Measurements from ENCODE around the gene HOXA5. TPM values are rescaled to one million over a fixed set of nuclear protein-coding genes. Genes with fewer than 3 reads are reported as not detected.

Gene HOXA5
- total RNA-seq, 1 experiment from 2014 or later = 6.7 TPM

DNA sequence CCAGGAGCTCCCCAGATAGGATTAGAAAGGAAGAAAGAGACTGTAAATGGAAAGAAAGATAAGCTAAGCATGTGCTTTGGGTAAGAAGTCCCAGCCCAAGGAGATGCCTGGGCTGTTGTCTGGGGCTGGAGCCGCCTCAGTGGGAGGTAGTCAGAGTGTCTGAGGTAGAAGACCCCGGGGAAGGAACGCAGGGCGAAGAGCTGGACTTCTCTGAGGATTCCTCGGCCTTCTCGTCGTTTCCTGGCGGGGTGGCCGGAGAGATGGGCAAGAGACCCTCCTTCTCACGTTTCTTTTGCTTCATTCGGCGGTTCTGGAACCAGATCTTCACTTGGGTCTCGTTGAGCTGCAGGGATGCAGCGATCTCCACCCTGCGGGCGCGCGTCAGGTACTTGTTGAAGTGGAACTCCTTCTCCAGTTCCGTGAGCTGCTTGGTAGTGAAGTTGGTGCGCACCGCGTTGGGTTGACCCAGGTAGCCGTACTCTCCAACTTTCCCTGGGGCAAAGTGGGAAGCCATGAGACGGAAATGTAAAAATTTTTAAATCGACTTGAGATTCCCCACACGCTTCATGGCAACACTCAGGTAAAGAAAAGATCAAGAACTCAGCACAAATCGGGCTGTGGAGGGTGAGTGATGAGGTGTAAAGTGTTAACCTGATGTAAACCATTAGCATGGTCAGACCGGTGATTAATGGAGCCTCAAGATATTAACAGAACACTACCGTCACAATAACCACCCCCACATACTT is 49.0 kb downstream of the HOXA5 start:
- DNase-seq (ENCODE audit: low read depth, low spot score) (no peak), ATAC-seq (no peak)
- no peaks in the 10 kb centered on the region for H4K20me1 ChIP-seq (ENCODE audit: insufficient read depth)
- CTCF ChIA-PET = no interaction called here
- H3K27ac ChIP-seq (ENCODE audit: low read depth, low read length) = no peak overlapping the region
- H3K9ac ChIP-seq (ENCODE audit: low read length) = no peak overlapping the region
- peaks cover 10 to 19% of the 10 kb centered on the region in 2 experiments; a peak in 3 of 4 replicates for H3K4me1 ChIP-seq (ENCODE audit: control insufficient read depth in 1 of 2, insufficient read depth in 2 of 2, low read length in 2 of 2)
- no peaks in the 10 kb centered on the region for H3K36me3 ChIP-seq (ENCODE audit: control insufficient read depth in 1 of 2, insufficient read depth in 2 of 2, low read length in 2 of 2)
- TF ChIP-seq CEBPB (IDR thresholded peaks at IDR 0.05; ENCODE audit: low read depth) (no peak), EZH2 (IDR thresholded peaks at IDR 0.05) (no peak), ZNF274 (IDR thresholded peaks at IDR 0.05; ENCODE audit: low read depth, low read length) (no peak), EZH2phosphoT487 (IDR thresholded peaks at IDR 0.05; ENCODE audit: borderline replicate concordance) (no peak), CBX3 (IDR thresholded peaks at IDR 0.05; ENCODE audit: low read depth) (no peak), POLR2AphosphoS5 (IDR thresholded peaks at IDR 0.05; ENCODE audit: low read depth, low read length) (no peak), YY1 (IDR thresholded peaks at IDR 0.05; ENCODE audit: extremely low read depth, insufficient replicate concordance, low read depth, low read length) (no peak), SIN3A (IDR thresholded peaks at IDR 0.05; ENCODE audit: low read depth) (no peak), RAD21 (IDR thresholded peaks at IDR 0.05; ENCODE audit: low read depth) (no peak), TCF7L2 (IDR thresholded peaks at IDR 0.05; ENCODE audit: borderline replicate concordance, extremely low read depth, insufficient read depth, insufficient read length) (no peak), SRF (IDR thresholded peaks at IDR 0.05; ENCODE audit: low read depth) (no peak), FOSL1 (IDR thresholded peaks at IDR 0.05; ENCODE audit: low read depth) (no peak), ELF1 (IDR thresholded peaks at IDR 0.05; ENCODE audit: borderline replicate concordance, low read depth) (no peak)
- TF ChIP-seq, protein P1, sequence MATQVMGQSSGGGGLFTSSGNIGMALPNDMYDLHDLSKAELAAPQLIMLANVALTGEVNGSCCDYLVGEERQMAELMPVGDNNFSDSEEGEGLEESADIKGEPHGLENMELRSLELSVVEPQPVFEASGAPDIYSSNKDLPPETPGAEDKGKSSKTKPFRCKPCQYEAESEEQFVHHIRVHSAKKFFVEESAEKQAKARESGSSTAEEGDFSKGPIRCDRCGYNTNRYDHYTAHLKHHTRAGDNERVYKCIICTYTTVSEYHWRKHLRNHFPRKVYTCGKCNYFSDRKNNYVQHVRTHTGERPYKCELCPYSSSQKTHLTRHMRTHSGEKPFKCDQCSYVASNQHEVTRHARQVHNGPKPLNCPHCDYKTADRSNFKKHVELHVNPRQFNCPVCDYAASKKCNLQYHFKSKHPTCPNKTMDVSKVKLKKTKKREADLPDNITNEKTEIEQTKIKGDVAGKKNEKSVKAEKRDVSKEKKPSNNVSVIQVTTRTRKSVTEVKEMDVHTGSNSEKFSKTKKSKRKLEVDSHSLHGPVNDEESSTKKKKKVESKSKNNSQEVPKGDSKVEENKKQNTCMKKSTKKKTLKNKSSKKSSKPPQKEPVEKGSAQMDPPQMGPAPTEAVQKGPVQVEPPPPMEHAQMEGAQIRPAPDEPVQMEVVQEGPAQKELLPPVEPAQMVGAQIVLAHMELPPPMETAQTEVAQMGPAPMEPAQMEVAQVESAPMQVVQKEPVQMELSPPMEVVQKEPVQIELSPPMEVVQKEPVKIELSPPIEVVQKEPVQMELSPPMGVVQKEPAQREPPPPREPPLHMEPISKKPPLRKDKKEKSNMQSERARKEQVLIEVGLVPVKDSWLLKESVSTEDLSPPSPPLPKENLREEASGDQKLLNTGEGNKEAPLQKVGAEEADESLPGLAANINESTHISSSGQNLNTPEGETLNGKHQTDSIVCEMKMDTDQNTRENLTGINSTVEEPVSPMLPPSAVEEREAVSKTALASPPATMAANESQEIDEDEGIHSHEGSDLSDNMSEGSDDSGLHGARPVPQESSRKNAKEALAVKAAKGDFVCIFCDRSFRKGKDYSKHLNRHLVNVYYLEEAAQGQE (IDR thresholded peaks at IDR 0.05; ENCODE audit: low read depth) = no peak
- TF ChIP-seq, protein P2, sequence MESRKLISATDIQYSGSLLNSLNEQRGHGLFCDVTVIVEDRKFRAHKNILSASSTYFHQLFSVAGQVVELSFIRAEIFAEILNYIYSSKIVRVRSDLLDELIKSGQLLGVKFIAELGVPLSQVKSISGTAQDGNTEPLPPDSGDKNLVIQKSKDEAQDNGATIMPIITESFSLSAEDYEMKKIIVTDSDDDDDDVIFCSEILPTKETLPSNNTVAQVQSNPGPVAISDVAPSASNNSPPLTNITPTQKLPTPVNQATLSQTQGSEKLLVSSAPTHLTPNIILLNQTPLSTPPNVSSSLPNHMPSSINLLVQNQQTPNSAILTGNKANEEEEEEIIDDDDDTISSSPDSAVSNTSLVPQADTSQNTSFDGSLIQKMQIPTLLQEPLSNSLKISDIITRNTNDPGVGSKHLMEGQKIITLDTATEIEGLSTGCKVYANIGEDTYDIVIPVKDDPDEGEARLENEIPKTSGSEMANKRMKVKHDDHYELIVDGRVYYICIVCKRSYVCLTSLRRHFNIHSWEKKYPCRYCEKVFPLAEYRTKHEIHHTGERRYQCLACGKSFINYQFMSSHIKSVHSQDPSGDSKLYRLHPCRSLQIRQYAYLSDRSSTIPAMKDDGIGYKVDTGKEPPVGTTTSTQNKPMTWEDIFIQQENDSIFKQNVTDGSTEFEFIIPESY (IDR thresholded peaks at IDR 0.05; ENCODE audit: extremely low read depth, insufficient replicate concordance, low read length) = no peak
- TF ChIP-seq, protein P3, sequence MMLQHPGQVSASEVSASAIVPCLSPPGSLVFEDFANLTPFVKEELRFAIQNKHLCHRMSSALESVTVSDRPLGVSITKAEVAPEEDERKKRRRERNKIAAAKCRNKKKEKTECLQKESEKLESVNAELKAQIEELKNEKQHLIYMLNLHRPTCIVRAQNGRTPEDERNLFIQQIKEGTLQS (IDR thresholded peaks at IDR 0.05) = no peak
- H3K4me3 ChIP-seq (replicated peaks in 1 of 2; ENCODE audit: low read depth in 1 of 2, low read length in 2 of 2) = no peak overlapping the region
- BruUV-seq (replicated peaks) = no TSS peak
- POLR2A ChIA-PET = interaction anchor here (1.6 kb wide), 1 partner anchor 11 kb away, joined by 5 read pairs; no protein-coding TSS in a partner anchor
- peaks cover 25% of the 10 kb centered on the region for H3K79me2 ChIP-seq (ENCODE audit: insufficient read depth, low read length)
- H2AFZ ChIP-seq (ENCODE audit: low read depth, low read length, poor library complexity, severe bottlenecking) = no peak overlapping the region
- no peaks in the 10 kb centered on the region for H3K9me3 ChIP-seq (ENCODE audit: control insufficient read depth in 1 of 2, insufficient read depth in 1 of 2, low read depth in 1 of 2, low read length in 2 of 2)
- H3K4me2 ChIP-seq (ENCODE audit: low read length) = peak overlapping the region; percentile 79; the same call in 1 of the 2 replicates
- intact Hi-C loops (cut with micrococcal nuclease) = no loop called here
- RAD21 ChIA-PET (ENCODE audit: low non-redundant PET in 1 of 2, low total read pairs in 2 of 2, uncharacterized antibody in 2 of 2, unreplicated experiment in 2 of 2) = no interaction called here
- H3K27me3 ChIP-seq (ENCODE audit: insufficient read depth, low read length) = no peaks in the 10 kb centered on the region
- H3K9me2 ChIP-seq (ENCODE audit: insufficient read depth) = no peaks in the 10 kb centered on the region
